ENCODE results near the gene DPYD.

The DPYD gene

GRCh38 chr1:97740891-97741290 lies 179.9 kb downstream of the DPYD start:
- no peaks in the 10 kb centered on the region for H3K9me3 ChIP-seq (ENCODE audit: control insufficient read depth in 1 of 2, low read length in 2 of 2)
- no peak overlapping the region for H3K4me3 ChIP-seq (ENCODE audit: low read depth in 1 of 2, low read length in 2 of 2)

GRCh38 chr1:97739596-97740103 lies 181.2 kb downstream of the DPYD start:
- no peak overlapping the region for H3K4me3 ChIP-seq (ENCODE audit: low read depth in 1 of 2, low read length in 2 of 2)
- no peaks in the 10 kb centered on the region for H3K4me1 ChIP-seq (ENCODE audit: control insufficient read depth in 1 of 2, insufficient read depth in 2 of 2, low read length in 2 of 2)
- H3K9me3 ChIP-seq (ENCODE audit: control insufficient read depth in 1 of 2, low read length in 2 of 2) = no peaks in the 10 kb centered on the region
- no peak overlapping the region for H3K27ac ChIP-seq (ENCODE audit: low read length)
- H3K36me3 ChIP-seq (ENCODE audit: control insufficient read depth in 1 of 2, insufficient read depth in 2 of 2, low read length in 2 of 2) = no peaks in the 10 kb centered on the region
- H3K27me3 ChIP-seq (ENCODE audit: low read depth, low read length) = no peaks in the 10 kb centered on the region

More at GRCh38 chr1:97740891-97741290, 179.9 kb downstream of the DPYD start:
- Histone ChIP-seq H3K27me3 (ENCODE audit: low read depth, low read length) (no peaks in the 10 kb centered on the region), H3K27ac (ENCODE audit: low read length) (no peak overlapping the region), H3K36me3 (ENCODE audit: control insufficient read depth in 1 of 2, insufficient read depth in 2 of 2, low read length in 2 of 2) (no peaks in the 10 kb centered on the region), H3K4me1 (ENCODE audit: control insufficient read depth in 1 of 2, insufficient read depth in 2 of 2, low read length in 2 of 2) (no peaks in the 10 kb centered on the region)

- Histone ChIP-seq H3K4me1 (ENCODE audit: control insufficient read depth in 1 of 2, insufficient read depth in 2 of 2, low read length in 2 of 2) (no peaks in the 10 kb centered on the region), H3K9me3 (ENCODE audit: control insufficient read depth in 1 of 2, low read length in 2 of 2) (no peaks in the 10 kb centered on the region), H3K36me3 (ENCODE audit: control insufficient read depth in 1 of 2, insufficient read depth in 2 of 2, low read length in 2 of 2) (no peaks in the 10 kb centered on the region), H3K4me3 (ENCODE audit: low read depth in 1 of 2, low read length in 2 of 2) (no peak overlapping the region), H3K27ac (ENCODE audit: low read length) (no peak overlapping the region), H3K27me3 (ENCODE audit: low read depth, low read length) (no peaks in the 10 kb centered on the region)
Measured at GRCh38 chr1:97738270-97738669, 182.6 kb downstream of the DPYD start.

- Histone ChIP-seq H3K4me1 (ENCODE audit: control insufficient read depth in 1 of 2, insufficient read depth in 2 of 2, low read length in 2 of 2) (no peaks in the 10 kb centered on the region), H3K27me3 (ENCODE audit: low read depth, low read length) (no peaks in the 10 kb centered on the region), H3K36me3 (ENCODE audit: control insufficient read depth in 1 of 2, insufficient read depth in 2 of 2, low read length in 2 of 2) (no peaks in the 10 kb centered on the region), H3K4me3 (ENCODE audit: low read depth in 1 of 2, low read length in 2 of 2) (no peak overlapping the region), H3K27ac (ENCODE audit: low read length) (no peak overlapping the region), H3K9me3 (ENCODE audit: control insufficient read depth in 1 of 2, low read length in 2 of 2) (no peaks in the 10 kb centered on the region)
Measured at GRCh38 chr1:97730271-97730670, 190.6 kb downstream of the DPYD start.

- Histone ChIP-seq H3K36me3 (ENCODE audit: control insufficient read depth in 1 of 2, insufficient read depth in 2 of 2, low read length in 2 of 2) (no peaks in the 10 kb centered on the region), H3K4me3 (ENCODE audit: low read depth in 1 of 2, low read length in 2 of 2) (no peak overlapping the region), H3K27me3 (ENCODE audit: low read depth, low read length) (no peaks in the 10 kb centered on the region), H3K9me3 (ENCODE audit: control insufficient read depth in 1 of 2, low read length in 2 of 2) (no peaks in the 10 kb centered on the region), H3K27ac (ENCODE audit: low read length) (no peak overlapping the region), H3K4me1 (ENCODE audit: control insufficient read depth in 1 of 2, insufficient read depth in 2 of 2, low read length in 2 of 2) (no peaks in the 10 kb centered on the region)
Measured at GRCh38 chr1:97728436-97728835, 192.4 kb downstream of the DPYD start.

GRCh38 chr1:97727029-97727428 lies 193.8 kb downstream of the DPYD start:
- Histone ChIP-seq H3K36me3 (ENCODE audit: control insufficient read depth in 1 of 2, insufficient read depth in 2 of 2, low read length in 2 of 2) (no peaks in the 10 kb centered on the region), H3K4me1 (ENCODE audit: control insufficient read depth in 1 of 2, insufficient read depth in 2 of 2, low read length in 2 of 2) (no peaks in the 10 kb centered on the region), H3K9me3 (ENCODE audit: control insufficient read depth in 1 of 2, low read length in 2 of 2) (no peaks in the 10 kb centered on the region), H3K4me3 (ENCODE audit: low read depth in 1 of 2, low read length in 2 of 2) (no peak overlapping the region), H3K27me3 (ENCODE audit: low read depth, low read length) (no peaks in the 10 kb centered on the region), H3K27ac (ENCODE audit: low read length) (no peak overlapping the region)

GRCh38 chr1:97726386-97726785 lies 194.4 kb downstream of the DPYD start:
- Histone ChIP-seq H3K27me3 (ENCODE audit: low read depth, low read length) (no peaks in the 10 kb centered on the region), H3K9me3 (ENCODE audit: control insufficient read depth in 1 of 2, low read length in 2 of 2) (no peaks in the 10 kb centered on the region), H3K27ac (ENCODE audit: low read length) (no peak overlapping the region)

GRCh38 chr1:97721221-97721620 lies 199.6 kb downstream of the DPYD start:
- Histone ChIP-seq H3K4me1 (ENCODE audit: control insufficient read depth in 1 of 2, insufficient read depth in 2 of 2, low read length in 2 of 2) (no peaks in the 10 kb centered on the region), H3K36me3 (ENCODE audit: control insufficient read depth in 1 of 2, insufficient read depth in 2 of 2, low read length in 2 of 2) (peaks cover 0 to 10% of the 10 kb centered on the region in 2 donors), H3K27me3 (ENCODE audit: low read depth, low read length) (no peaks in the 10 kb centered on the region), H3K27ac (ENCODE audit: low read length) (no peak overlapping the region), H3K4me3 (ENCODE audit: low read depth in 1 of 2, low read length in 2 of 2) (no peak overlapping the region), H3K9me3 (ENCODE audit: control insufficient read depth in 1 of 2, low read length in 2 of 2) (no peaks in the 10 kb centered on the region)

More at GRCh38 chr1:97726386-97726785, 194.4 kb downstream of the DPYD start:
- H3K4me3 ChIP-seq (ENCODE audit: low read depth in 1 of 2, low read length in 2 of 2) = no peak overlapping the region
- no peaks in the 10 kb centered on the region for H3K4me1 ChIP-seq (ENCODE audit: control insufficient read depth in 1 of 2, insufficient read depth in 2 of 2, low read length in 2 of 2)
- H3K36me3 ChIP-seq (ENCODE audit: control insufficient read depth in 1 of 2, insufficient read depth in 2 of 2, low read length in 2 of 2) = no peaks in the 10 kb centered on the region

GRCh38 chr1:97712980-97713379 lies 207.9 kb downstream of the DPYD start:
- Histone ChIP-seq H3K27ac (ENCODE audit: low read length) (no peak overlapping the region), H3K4me1 (ENCODE audit: control insufficient read depth in 1 of 2, insufficient read depth in 2 of 2, low read length in 2 of 2) (no peaks in the 10 kb centered on the region), H3K36me3 (ENCODE audit: control insufficient read depth in 1 of 2, insufficient read depth in 2 of 2, low read length in 2 of 2) (no peaks in the 10 kb centered on the region), H3K27me3 (ENCODE audit: low read depth, low read length) (no peaks in the 10 kb centered on the region), H3K4me3 (ENCODE audit: low read depth in 1 of 2, low read length in 2 of 2) (no peak overlapping the region), H3K9me3 (ENCODE audit: control insufficient read depth in 1 of 2, low read length in 2 of 2) (no peaks in the 10 kb centered on the region)

GRCh38 chr1:97711858-97712257 lies 209.0 kb downstream of the DPYD start:
- no peaks in the 10 kb centered on the region for H3K36me3 ChIP-seq (ENCODE audit: control insufficient read depth in 1 of 2, insufficient read depth in 2 of 2, low read length in 2 of 2)
- H3K9me3 ChIP-seq (ENCODE audit: control insufficient read depth in 1 of 2, low read length in 2 of 2) = no peaks in the 10 kb centered on the region
- no peak overlapping the region for H3K27ac ChIP-seq (ENCODE audit: low read length)
- H3K4me3 ChIP-seq (ENCODE audit: low read depth in 1 of 2, low read length in 2 of 2) = no peak overlapping the region
- H3K27me3 ChIP-seq (ENCODE audit: low read depth, low read length) = no peaks in the 10 kb centered on the region
- no peaks in the 10 kb centered on the region for H3K4me1 ChIP-seq (ENCODE audit: control insufficient read depth in 1 of 2, insufficient read depth in 2 of 2, low read length in 2 of 2)

- Histone ChIP-seq H3K4me3 (ENCODE audit: low read depth in 1 of 2, low read length in 2 of 2) (no peak overlapping the region), H3K36me3 (ENCODE audit: control insufficient read depth in 1 of 2, insufficient read depth in 2 of 2, low read length in 2 of 2) (peaks cover 0 to 3% of the 10 kb centered on the region in 2 donors), H3K4me1 (ENCODE audit: control insufficient read depth in 1 of 2, insufficient read depth in 2 of 2, low read length in 2 of 2) (no peaks in the 10 kb centered on the region), H3K27ac (ENCODE audit: low read length) (no peak overlapping the region), H3K9me3 (ENCODE audit: control insufficient read depth in 1 of 2, low read length in 2 of 2) (no peaks in the 10 kb centered on the region), H3K27me3 (ENCODE audit: low read depth, low read length) (no peaks in the 10 kb centered on the region)
Measured at GRCh38 chr1:97693601-97694000, 227.2 kb downstream of the DPYD start.

- no peak overlapping the region for H3K27ac ChIP-seq (ENCODE audit: low read length)
- H3K4me3 ChIP-seq (ENCODE audit: low read depth in 1 of 2, low read length in 2 of 2) = no peak overlapping the region
- H3K4me1 ChIP-seq (ENCODE audit: control insufficient read depth in 1 of 2, insufficient read depth in 2 of 2, low read length in 2 of 2) = no peaks in the 10 kb centered on the region
- no peaks in the 10 kb centered on the region for H3K27me3 ChIP-seq (ENCODE audit: low read depth, low read length)
- H3K9me3 ChIP-seq (ENCODE audit: control insufficient read depth in 1 of 2, low read length in 2 of 2) = no peaks in the 10 kb centered on the region
- peaks cover 0 to 8% of the 10 kb centered on the region in 2 donors for H3K36me3 ChIP-seq (ENCODE audit: control insufficient read depth in 1 of 2, insufficient read depth in 2 of 2, low read length in 2 of 2)
Measured at GRCh38 chr1:97691325-97691724, 229.5 kb downstream of the DPYD start.

Data from muscle layer of duodenum (tissue), 2 donors.